GM23338 (cell line): ENCODE measurements around the gene CHN2.

Source experiments
- CTCF ChIP-seq, 2 experiments: fragments of 200-600 bp in 1 of 2; sonication (generic) in 1 of 2; conservative IDR thresholded peaks; 2 replicates each; pipeline versions ENCODE4 v1.5.1 to v1.6.1; 2016 to 2017; ENCODE audit warnings: antibody characterized with exemption in 2 of 2, low read depth in 2 of 2, mild to moderate bottlenecking in 2 of 2, moderate library complexity in 1 of 2
- EZH2 ChIP-seq: fragments of 200-600 bp; sonication (generic); IDR thresholded peaks from one replicate; pipeline ENCODE4 v1.8.0; 2017; ENCODE audit warnings: antibody characterized with exemption, mild to moderate bottlenecking, low read depth; ENCODE audit not compliant: unreplicated experiment
- JUNB ChIP-seq: IDR thresholded peaks from one replicate; pipeline ENCODE4 v1.6.1; 2016; ENCODE audit warnings: antibody characterized with exemption; ENCODE audit not compliant: unreplicated experiment
- POLR2AphosphoS5 ChIP-seq: IDR thresholded peaks from 2 replicates; pipeline ENCODE4 v1.6.1; 2016; ENCODE audit warnings: antibody characterized with exemption, low read depth

DNA sequence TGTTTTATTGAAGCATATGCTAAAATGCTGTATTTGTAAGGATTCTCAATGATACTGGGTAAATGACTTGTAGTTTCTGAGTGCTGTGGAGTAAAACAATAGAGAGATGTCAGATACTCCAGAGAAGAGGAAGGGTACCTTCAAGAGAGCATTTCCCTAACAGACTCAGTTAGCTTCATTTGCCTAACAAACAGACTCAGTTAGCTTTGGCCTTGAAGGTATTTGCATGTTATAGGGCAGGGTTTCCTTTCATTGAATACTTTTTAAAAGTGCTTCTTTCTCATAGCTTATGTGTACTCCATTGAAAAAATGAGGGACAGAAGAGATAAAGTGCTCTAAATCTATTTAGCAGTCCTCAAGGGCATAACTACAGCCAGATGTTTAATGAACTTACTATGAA, 101.8 kb downstream of the CHN2 start:
- TF ChIP-seq JUNB (no peak), CTCF (conservative IDR thresholded peaks at IDR 0.05; ENCODE audit: low read depth in 2 of 2) (no peak), POLR2AphosphoS5 (no peak), EZH2 (no peak)
